ENCODE results near the gene UACA. TPM values are rescaled to one million over a fixed set of nuclear protein-coding genes. Genes with fewer than 3 reads are reported as not detected.
"Not testable (repeated sequence)": the region's sequence is repeated elsewhere in the genome, so short reads cannot be mapped to it uniquely, and the experiment has no call there.

UACA gene
- total RNA-seq, 1 donor from 2014 or later = 9.4 TPM

- DNase-seq (ENCODE audit: low read depth) = no peak
- no peaks in the 10 kb centered on the region for H3K27me3 ChIP-seq (ENCODE audit: control insufficient read depth, insufficient read depth, low read length)
- H3K36me3 ChIP-seq (ENCODE audit: control insufficient read depth, insufficient read depth, low read length) = no peaks in the 10 kb centered on the region
- no peak overlapping the region for H3K4me3 ChIP-seq (ENCODE audit: low read depth, low read length)
- no peak for TF ChIP-seq CTCF (IDR thresholded peaks at IDR 0.05; ENCODE audit: insufficient read depth, low read length, poor library complexity, severe bottlenecking)
Measured at GRCh38 chr15:70754862-70755261, 8.5 kb downstream of the UACA start.

- DNase-seq (ENCODE audit: low read depth) = no peak
- Histone ChIP-seq H3K27me3 (ENCODE audit: control insufficient read depth, insufficient read depth, low read length) (no peaks in the 10 kb centered on the region), H3K36me3 (ENCODE audit: control insufficient read depth, insufficient read depth, low read length) (no peaks in the 10 kb centered on the region), H3K4me3 (ENCODE audit: low read depth, low read length) (no peak overlapping the region)
- no peak for TF ChIP-seq CTCF (IDR thresholded peaks at IDR 0.05; ENCODE audit: insufficient read depth, low read length, poor library complexity, severe bottlenecking)
Measured at GRCh38 chr15:70753101-70753829, 10.1 kb downstream of the UACA start.

GRCh38 chr15:70752193-70752635 lies 11.1 kb downstream of the UACA start:
- H3K27me3 ChIP-seq (ENCODE audit: control insufficient read depth, insufficient read depth, low read length) = no peaks in the 10 kb centered on the region
- no peak for TF ChIP-seq CTCF (IDR thresholded peaks at IDR 0.05; ENCODE audit: insufficient read depth, low read length, poor library complexity, severe bottlenecking)

GRCh38 chr15:70750203-70750869 lies 13.0 kb downstream of the UACA start:
- TF ChIP-seq CTCF (IDR thresholded peaks at IDR 0.05; ENCODE audit: insufficient read depth, low read length, poor library complexity, severe bottlenecking) = no peak
- H3K27me3 ChIP-seq (ENCODE audit: control insufficient read depth, insufficient read depth, low read length) = no peaks in the 10 kb centered on the region
- no peak overlapping the region for H3K4me3 ChIP-seq (ENCODE audit: low read depth, low read length)
- no peak for DNase-seq (ENCODE audit: low read depth)
- H3K36me3 ChIP-seq (ENCODE audit: control insufficient read depth, insufficient read depth, low read length) = no peaks in the 10 kb centered on the region

More at GRCh38 chr15:70752193-70752635, 11.1 kb downstream of the UACA start:
- no peak for DNase-seq (ENCODE audit: low read depth)
- Histone ChIP-seq H3K36me3 (ENCODE audit: control insufficient read depth, insufficient read depth, low read length) (no peaks in the 10 kb centered on the region), H3K4me3 (ENCODE audit: low read depth, low read length) (no peak overlapping the region)

- no peak for TF ChIP-seq CTCF (IDR thresholded peaks at IDR 0.05; ENCODE audit: insufficient read depth, low read length, poor library complexity, severe bottlenecking)
- no peak for DNase-seq (ENCODE audit: low read depth)
- no peaks in the 10 kb centered on the region for H3K36me3 ChIP-seq (ENCODE audit: control insufficient read depth, insufficient read depth, low read length)
Measured at GRCh38 chr15:70748281-70748747, 15.0 kb downstream of the UACA start.

GRCh38 chr15:70746598-70746997 lies 16.8 kb downstream of the UACA start:
- not testable (repeated sequence) for DNase-seq (ENCODE audit: low read depth); H3K4me3 ChIP-seq (ENCODE audit: low read depth, low read length); H3K36me3 ChIP-seq (ENCODE audit: control insufficient read depth, insufficient read depth, low read length); H3K27me3 ChIP-seq (ENCODE audit: control insufficient read depth, insufficient read depth, low read length)

More at GRCh38 chr15:70748281-70748747, 15.0 kb downstream of the UACA start:
- H3K27me3 ChIP-seq (ENCODE audit: control insufficient read depth, insufficient read depth, low read length) = no peaks in the 10 kb centered on the region
- H3K4me3 ChIP-seq (ENCODE audit: low read depth, low read length) = no peak overlapping the region
